M059J (cell line): ENCODE measurements around the gene ACAD8. TPM values are rescaled to one million over a fixed set of nuclear protein-coding genes. Genes with fewer than 3 reads are reported as not detected.
A peak's percentile ranks its signal among the peaks of the same experiment; 100 is the strongest.
"Not testable (repeated sequence)": the region's sequence is repeated elsewhere in the genome, so short reads cannot be mapped to it uniquely, and the experiment has no call there.

Experiments
- DNase-seq: peaks from one replicate; pipeline ENCODE4 v3.0.0-alpha.2; 2012; ENCODE audit warnings: low read depth
- total RNA-seq: library from RNA; depleted of rRNA; stranded (reverse); fragments of >200 nt; shearing (Covaris generic); gene quantifications from 2 replicates; pipeline ENCODE4 v1.2.3, GENCODE V29; 2014

The ACAD8 gene
- total RNA-seq, 1 experiment from 2014 or later: 12.0 TPM

GRCh38 chr11:134266841-134267251 lies 13.5 kb downstream of the ACAD8 start:
- peak; percentile 81 for DNase-seq

GRCh38 chr11:134267461-134267860 lies 14.1 kb downstream of the ACAD8 start:
- no peak for DNase-seq

GRCh38 chr11:134267966-134268365 lies 14.6 kb downstream of the ACAD8 start:
- DNase-seq: no peak

- DNase-seq: peak; percentile 28
Measured at GRCh38 chr11:134270250-134270714, 16.9 kb downstream of the ACAD8 start.

GRCh38 chr11:134271978-134272377 lies 18.6 kb downstream of the ACAD8 start:
- no peak for DNase-seq

- DNase-seq: no peak
Measured at GRCh38 chr11:134272381-134273316, 19.3 kb downstream of the ACAD8 start.

- DNase-seq: no peak
Measured at GRCh38 chr11:134273317-134273712, 19.9 kb downstream of the ACAD8 start.

GRCh38 chr11:134275188-134275533 lies 21.8 kb downstream of the ACAD8 start:
- DNase-seq: no peak

- peak; percentile 26 for DNase-seq
Measured at GRCh38 chr11:134275534-134276395, 22.4 kb downstream of the ACAD8 start, which contains the start of gene GLB1L3. GLB1L3 (plus strand) TSS chr11:134276379; CDS start chr11:134276741, 362 bp downstream.

GRCh38 chr11:134276396-134277182 lies 23.2 kb downstream of the ACAD8 start:
- no peak for DNase-seq

GRCh38 chr11:134277183-134278001 lies 24.0 kb downstream of the ACAD8 start:
- no peak for DNase-seq

GRCh38 chr11:134278356-134278755 lies 25.0 kb downstream of the ACAD8 start:
- DNase-seq: no peak

- not testable (repeated sequence) for DNase-seq
Measured at GRCh38 chr11:134281635-134282034, 28.3 kb downstream of the ACAD8 start.

- no peak for DNase-seq
Measured at GRCh38 chr11:134282121-134283045, 29.0 kb downstream of the ACAD8 start.

GRCh38 chr11:134283461-134284230 lies 30.3 kb downstream of the ACAD8 start:
- no peak for DNase-seq

GRCh38 chr11:134284349-134284748 lies 31.0 kb downstream of the ACAD8 start:
- not testable (repeated sequence) for DNase-seq

GRCh38 chr11:134287561-134287960 lies 34.2 kb downstream of the ACAD8 start:
- no peak for DNase-seq

- no peak for DNase-seq
Measured at GRCh38 chr11:134288486-134288885, 35.1 kb downstream of the ACAD8 start.

GRCh38 chr11:134289167-134289566 lies 35.8 kb downstream of the ACAD8 start:
- DNase-seq: no peak
